Heart right ventricle (tissue), 16 donors: ENCODE data around the gene TPRG1. TPM values are rescaled to one million over a fixed set of nuclear protein-coding genes. Genes with fewer than 3 reads are reported as not detected.

Experiments used
- ATAC-seq, 8 donors: fragments of 200-7000 bp; cut with Tn5 transposase; one replicate each; pipeline ENCODE4 v1.9.1; 2020; ENCODE audit warnings: mild to moderate bottlenecking in 8 of 8, moderate library complexity in 8 of 8, moderate number of reproducible peaks in 1 of 8
- DNase-seq, 2 donors: peaks; one replicate each; pipeline ENCODE4 v3.0.0-alpha.2; 2020
- H3K27ac ChIP-seq, 10 donors: fragments of 200-600 bp; sonication (generic) in 2 of 10; one replicate each; pipeline versions ENCODE4 v1.5.0 to v1.8.0; 2020 to 2022; ENCODE audit warnings: mild to moderate bottlenecking in 3 of 10
- H3K27me3 ChIP-seq, 7 donors: fragments of 200-600 bp; one replicate each; pipeline ENCODE4 v1.8.0; 2021 to 2022; ENCODE audit warnings: mild to moderate bottlenecking in 2 of 7
- H3K36me3 ChIP-seq, 9 donors: fragments of 200-600 bp; sonication (generic) in 1 of 9; one replicate each; pipeline versions ENCODE4 v1.5.0 to v1.8.0; 2020 to 2022; ENCODE audit warnings: mild to moderate bottlenecking in 2 of 9
- H3K4me1 ChIP-seq, 9 donors: fragments of 200-600 bp; sonication (generic) in 1 of 9; one replicate each; pipeline versions ENCODE4 v1.5.0 to v1.8.0; 2020 to 2022; ENCODE audit warnings: mild to moderate bottlenecking in 4 of 9
- H3K4me3 ChIP-seq, 10 donors: fragments of 200-600 bp; sonication (generic) in 2 of 10; one replicate each; pipeline versions ENCODE4 v1.5.0 to v1.8.0; 2020 to 2022; ENCODE audit warnings: mild to moderate bottlenecking in 7 of 10, moderate library complexity in 2 of 10
- H3K9me3 ChIP-seq, 11 donors: fragments of 200-600 bp in 10 of 11; sonication (generic) in 2 of 11; one replicate each; pipeline versions ENCODE4 v1.5.0 to v1.8.0; 2013 to 2022; ENCODE audit warnings: mild to moderate bottlenecking in 2 of 11, control low read depth in 1 of 11, moderate library complexity in 1 of 11
- CTCF ChIP-seq, 9 donors: fragments of 200-600 bp; sonication (generic) in 2 of 9; IDR thresholded peaks; one replicate each; pipeline versions ENCODE4 v1.5.0 to v1.8.0; 2021 to 2022; ENCODE audit warnings: antibody characterized with exemption in 9 of 9, mild to moderate bottlenecking in 5 of 9, moderate library complexity in 1 of 9
- WGBS, 2 donors: extraction: QIAGEN DNeasy Blood & Tissue Kit; methylation state at CpG; one replicate each; pipeline ENCODE4 v1.1.7; 2013; ENCODE audit warnings: inconsistent platforms in 1 of 2; 5-methylcytosine and 5-hydroxymethylcytosine counted together
- intact Hi-C, 10 donors: fragments of 100-400 bp; cut with DNase I; formaldehyde crosslinking; loops; one replicate each; pipeline versions ENCODE4 v1.11.1 to v1.14.2; 2022
- polyA plus RNA-seq, 2 donors: library from polyadenylated mRNA; stranded (reverse); fragments of 200-250 nt; gene quantifications; one replicate each; pipeline ENCODE4 v1.2.3, GENCODE V29; 2013
- total RNA-seq, 10 donors: library from RNA; stranded (reverse); fragmentation: NEBNext Ultra II Directional in 3 of 10; extraction: Animal tissue kit (Norgen Biotek cat#: 25700) in 3 of 10; gene quantifications; one replicate each; pipeline versions ENCODE4 v1.2.1 to v1.2.4, GENCODE V29; 2021 to 2023
- donor health status: Arrhythmogenic right ventricular cardiomyopathy.
- donor health status: ischemic (EF 13 %, LVEDD 7.1; RV severe dilation, severe dysfunction).
- donor health status: healthy with polysubstance abuse.
- donor health status: DM: no; HTN: yes; CAD: no.
- donor health status: DM: no; HTN: no; CAD: no.
- donor health status: ischemic (EF 25% LVEDD 6.9; RV normal size, moderate dysfunction).
- donor health status: ischemic (EF 25% LVEDD 5.7; RV mildly dilated, moderate dysfunction).
- donor health status: healthy.
- donor health status: DM: yes; HTN: yes; CAD: no.
- donor health status: Ischemic cardiomyopathy.
- donor health status: ischemic (EF 35%, LVEDD 5.7; RV mildly dilated, moderate dysfunction).
- donor health status: nonischemic (EF 11% LVEDD 7.7; RV severe dilation, severe dysfunction).
- donor health status: DM: yes; HTN: yes; CAD: no.
- donor health status: PGD.
- donor health status: ischemic (EF 29% LVEDD 5.4; RV normal size, mild dysfunction).
- donor health status: nonischemic (EF 23%, LVEDD 6.1; RV moderate dilation, normal function).

Gene TPRG1
- total and polyA plus RNA-seq, 12 donors, result 0.62 to 3.1 (median 1.8) TPM

- DNase-seq, result no peak
- no peaks in the 10 kb centered on the region for H3K4me1 ChIP-seq
- 88 to 89% methylated on average over 6 of the region's 6 CpGs for WGBS, 2 donors
- H3K9me3 ChIP-seq, result no peaks in the 10 kb centered on the region
- no peaks in the 10 kb centered on the region for H3K36me3 ChIP-seq
- no peak overlapping the region for H3K27ac ChIP-seq
- no peak for ATAC-seq
- TF ChIP-seq CTCF (IDR thresholded peaks at IDR 0.05), result no peak
- H3K4me3 ChIP-seq, result no peak overlapping the region
- intact Hi-C loops, result no loop called here
- peaks cover 0 to 1% (median 0%) of the 10 kb centered on the region in 7 donors for H3K27me3 ChIP-seq
Observed at GRCh38 chr3:189165092-189165612, 6.6 kb upstream of the TPRG1 start.

- TF ChIP-seq CTCF (IDR thresholded peaks at IDR 0.05), result no peak
- Histone ChIP-seq H3K36me3 (no peaks in the 10 kb centered on the region), H3K27me3 (no peaks in the 10 kb centered on the region), H3K9me3 (no peaks in the 10 kb centered on the region), H3K27ac (no peak overlapping the region), H3K4me1 (no peaks in the 10 kb centered on the region), H3K4me3 (no peak overlapping the region)
- DNase-seq (no peak), ATAC-seq (no peak)
- intact Hi-C loops, result no loop called here
- 77 to 86% methylated on average over 5 of the region's 5 CpGs for WGBS, 2 donors
Observed at GRCh38 chr3:189166321-189166720, 5.5 kb upstream of the TPRG1 start.

GRCh38 chr3:189167027-189167766 lies 4.6 kb upstream of the TPRG1 start:
- DNase-seq (no peak), ATAC-seq (no peak)
- no peak for TF ChIP-seq CTCF (IDR thresholded peaks at IDR 0.05)
- Histone ChIP-seq H3K27me3 (no peaks in the 10 kb centered on the region), H3K36me3 (no peaks in the 10 kb centered on the region), H3K9me3 (no peaks in the 10 kb centered on the region), H3K4me1 (no peaks in the 10 kb centered on the region), H3K4me3 (no peak overlapping the region), H3K27ac (no peak overlapping the region)
- intact Hi-C loops, result no loop called here
- WGBS, 2 donors, result 85 to 90% methylated on average over 5 of the region's 5 CpGs

- H3K4me3 ChIP-seq, result no peak overlapping the region
- 98 to 100% methylated on average over 1 of the region's 1 CpG for WGBS, 2 donors
- no peak for ATAC-seq
- no peaks in the 10 kb centered on the region for H3K9me3 ChIP-seq
- no peak for DNase-seq
- H3K4me1 ChIP-seq, result no peaks in the 10 kb centered on the region
- no peaks in the 10 kb centered on the region for H3K27me3 ChIP-seq
- no peak overlapping the region for H3K27ac ChIP-seq
- TF ChIP-seq CTCF (IDR thresholded peaks at IDR 0.05), result no peak
- intact Hi-C loops, result no loop called here
- H3K36me3 ChIP-seq, result no peaks in the 10 kb centered on the region
Observed at GRCh38 chr3:189168711-189169110, 3.1 kb upstream of the TPRG1 start.
